ENCODE measurements around the gene RALGPS2.

The RALGPS2 gene, protein sequence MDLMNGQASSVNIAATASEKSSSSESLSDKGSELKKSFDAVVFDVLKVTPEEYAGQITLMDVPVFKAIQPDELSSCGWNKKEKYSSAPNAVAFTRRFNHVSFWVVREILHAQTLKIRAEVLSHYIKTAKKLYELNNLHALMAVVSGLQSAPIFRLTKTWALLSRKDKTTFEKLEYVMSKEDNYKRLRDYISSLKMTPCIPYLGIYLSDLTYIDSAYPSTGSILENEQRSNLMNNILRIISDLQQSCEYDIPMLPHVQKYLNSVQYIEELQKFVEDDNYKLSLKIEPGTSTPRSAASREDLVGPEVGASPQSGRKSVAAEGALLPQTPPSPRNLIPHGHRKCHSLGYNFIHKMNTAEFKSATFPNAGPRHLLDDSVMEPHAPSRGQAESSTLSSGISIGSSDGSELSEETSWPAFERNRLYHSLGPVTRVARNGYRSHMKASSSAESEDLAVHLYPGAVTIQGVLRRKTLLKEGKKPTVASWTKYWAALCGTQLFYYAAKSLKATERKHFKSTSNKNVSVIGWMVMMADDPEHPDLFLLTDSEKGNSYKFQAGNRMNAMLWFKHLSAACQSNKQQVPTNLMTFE

DNA sequence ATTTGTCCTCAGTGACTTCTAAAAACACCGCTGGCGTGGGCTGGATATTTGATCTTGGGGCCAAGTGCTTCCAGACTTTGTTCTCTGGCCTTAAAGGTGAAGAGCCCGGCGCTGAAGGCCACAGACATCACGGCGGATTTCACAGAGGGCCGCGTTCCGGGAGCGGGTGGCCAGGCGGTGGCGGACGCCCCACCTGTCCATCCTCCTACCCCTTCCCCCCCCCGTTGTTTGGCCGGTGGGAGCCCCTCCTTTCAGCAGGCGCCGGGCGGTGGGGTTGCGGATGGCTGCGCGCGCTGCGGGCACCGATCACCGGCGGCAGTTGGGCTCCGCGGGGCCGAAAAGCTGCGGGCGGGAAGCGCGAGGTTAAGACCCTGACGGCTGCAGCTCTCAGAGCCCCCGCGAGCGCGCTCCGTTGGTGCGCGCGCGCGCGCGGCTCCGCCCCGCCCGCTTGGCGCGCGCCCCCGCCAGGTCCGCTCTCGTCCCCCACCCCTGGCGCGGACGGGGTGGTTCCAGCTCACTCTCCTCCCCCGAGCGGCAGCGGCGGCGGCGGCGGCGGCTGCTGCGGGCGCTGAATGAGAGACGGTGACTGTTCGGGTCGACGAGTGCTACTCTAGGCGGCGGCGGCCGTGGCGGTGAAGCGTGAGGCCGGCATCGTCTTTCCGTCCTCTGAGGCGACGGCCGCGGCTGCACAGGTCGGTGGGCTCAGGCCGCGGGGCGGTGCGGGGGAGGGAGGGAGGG is at the start of gene RALGPS2:
Gene RALGPS2 (plus strand): TSS at position 517 of the 738 bp plus-strand sequence. CDS start 51,521 bp downstream, outside the sequence.
- DNase-seq: peak; percentile 40

DNA sequence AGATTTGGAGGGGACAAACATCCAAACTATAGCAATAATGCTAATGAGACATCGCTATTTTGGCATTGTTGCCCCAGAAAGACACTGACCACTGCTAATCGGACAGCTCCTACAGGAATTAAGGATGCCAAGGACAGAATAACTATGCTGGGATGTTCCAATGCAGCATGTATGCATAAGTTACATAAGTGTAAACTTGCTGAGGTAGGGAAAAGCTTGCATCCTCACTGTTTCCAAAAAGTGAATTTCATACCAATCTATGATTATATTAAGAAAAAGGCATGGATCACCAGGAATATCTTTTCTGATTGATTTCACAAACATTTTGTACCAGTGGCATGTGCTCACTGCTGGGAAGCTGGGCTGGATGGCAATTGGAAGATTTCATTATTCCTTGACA is 45.8 kb upstream of the RALGPS2 start:
- DNase-seq: no peak

DNA sequence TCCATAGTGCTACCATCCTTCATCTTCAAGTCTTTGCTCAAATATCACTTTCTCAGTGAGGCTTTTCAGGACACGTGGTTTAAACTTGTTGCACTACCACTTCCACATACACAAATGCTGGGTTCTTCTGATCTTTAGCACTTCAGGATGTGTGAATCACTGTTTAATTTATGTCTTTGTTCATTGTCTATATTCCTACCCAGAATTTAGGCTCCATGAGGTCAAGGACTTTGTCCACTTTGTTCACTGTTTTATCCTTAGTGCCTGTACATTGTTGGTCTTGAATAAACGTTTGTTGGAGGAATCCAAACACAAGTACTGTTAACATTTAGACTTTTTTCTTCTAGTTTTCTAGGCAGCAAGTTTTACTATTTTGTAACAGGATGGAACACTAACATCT is 42.6 kb upstream of the RALGPS2 start:
- no peak for DNase-seq

DNA sequence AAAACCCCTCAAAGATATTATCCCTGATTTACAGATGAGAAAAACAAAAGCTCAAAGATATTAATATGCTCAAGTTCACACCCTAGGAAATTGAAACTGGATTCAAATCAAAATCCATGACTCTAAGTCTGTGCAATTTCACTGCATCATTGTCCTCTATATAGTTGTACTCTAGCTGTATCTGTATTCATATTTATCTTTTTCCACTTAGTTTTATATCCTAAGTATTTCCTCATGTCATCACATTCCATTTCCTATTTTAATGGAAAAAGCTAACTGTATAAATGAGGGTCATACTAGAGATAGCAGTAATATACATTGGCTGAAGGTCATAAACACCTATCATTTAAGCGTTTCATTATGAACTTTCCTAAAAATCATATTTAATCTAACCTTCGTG is 42.2 kb upstream of the RALGPS2 start:
- DNase-seq: no peak

DNA sequence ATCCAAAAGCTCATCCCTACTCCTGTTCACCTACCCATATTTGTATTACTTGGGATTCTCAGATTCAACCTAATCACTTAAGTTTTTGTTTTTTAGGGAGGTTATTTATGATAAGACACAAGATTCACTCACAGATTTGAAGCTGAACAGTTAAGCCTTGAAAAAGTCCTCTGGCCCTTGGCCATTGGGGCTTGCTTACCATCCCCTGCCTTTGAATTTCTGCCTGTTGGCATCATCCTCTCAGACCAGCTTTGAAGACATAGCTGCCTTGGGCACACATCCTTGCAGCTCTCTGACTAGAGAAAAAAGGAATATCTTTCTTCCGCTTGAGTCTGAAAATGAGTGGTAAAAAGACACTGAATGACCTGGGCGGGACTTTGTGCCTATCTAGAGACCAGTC is 41.8 kb upstream of the RALGPS2 start:
- no peak for DNase-seq

DNA sequence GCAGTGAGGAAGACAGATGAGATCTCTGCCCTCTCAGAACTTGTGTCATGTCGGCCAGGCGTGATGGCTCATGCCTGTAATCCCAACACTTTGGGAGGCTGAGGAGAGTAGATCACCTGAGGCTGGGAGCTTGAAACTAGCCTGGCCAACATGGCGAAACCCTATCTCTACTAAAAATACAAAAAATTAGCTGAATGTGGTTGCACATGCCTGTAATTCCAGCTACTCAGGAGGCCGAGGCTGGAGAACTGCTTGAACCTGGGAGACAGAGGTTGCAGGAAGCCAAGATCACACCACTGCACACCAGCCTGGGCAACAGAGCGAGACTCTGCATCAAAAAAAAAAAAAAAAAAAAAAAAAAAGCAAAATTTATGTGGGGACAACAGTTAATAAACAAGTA is 40.9 kb upstream of the RALGPS2 start:
- no peak for DNase-seq

DNA sequence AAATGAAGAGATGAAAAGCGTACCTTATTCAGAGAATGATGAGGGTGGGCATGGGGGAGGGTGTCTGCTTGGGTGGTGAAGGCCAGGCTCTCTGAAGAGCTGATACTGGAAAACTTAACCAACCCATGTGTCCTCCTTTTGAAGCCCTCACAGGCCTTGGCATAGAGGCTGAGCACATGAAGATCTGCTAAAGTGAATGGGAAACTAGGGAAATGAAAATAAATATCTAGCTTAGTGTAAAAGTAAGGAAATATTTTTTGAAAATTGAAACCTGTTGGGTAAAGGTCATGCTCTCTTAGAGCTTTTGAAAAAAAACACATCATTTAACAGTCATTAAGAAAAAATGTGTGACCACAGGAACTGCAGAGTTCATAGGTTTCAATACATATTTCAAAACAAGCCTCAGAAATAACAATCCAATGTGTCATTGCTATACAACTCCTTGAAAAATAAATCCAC is 40.5 kb upstream of the RALGPS2 start:
- no peak for DNase-seq

DNA sequence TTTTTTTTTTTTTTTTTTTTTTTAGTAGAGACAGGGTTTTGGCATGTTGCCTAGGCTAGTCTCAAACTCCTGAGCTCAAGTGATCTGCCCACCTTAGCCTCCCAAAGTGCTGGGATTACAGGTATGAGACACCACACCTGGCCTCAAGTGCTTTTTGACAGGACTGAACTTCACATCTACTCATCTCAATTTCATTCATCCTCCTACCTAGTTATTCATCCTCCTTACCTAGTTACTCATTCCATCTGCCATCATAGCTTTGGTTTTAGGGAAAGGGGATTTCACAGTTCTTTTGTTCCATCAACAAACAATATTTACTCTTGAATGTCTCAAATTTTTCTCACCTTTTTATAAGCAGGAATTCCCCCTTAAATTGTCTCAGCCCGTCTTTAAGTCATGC is 38.6 kb upstream of the RALGPS2 start:
- no peak for DNase-seq

DNA sequence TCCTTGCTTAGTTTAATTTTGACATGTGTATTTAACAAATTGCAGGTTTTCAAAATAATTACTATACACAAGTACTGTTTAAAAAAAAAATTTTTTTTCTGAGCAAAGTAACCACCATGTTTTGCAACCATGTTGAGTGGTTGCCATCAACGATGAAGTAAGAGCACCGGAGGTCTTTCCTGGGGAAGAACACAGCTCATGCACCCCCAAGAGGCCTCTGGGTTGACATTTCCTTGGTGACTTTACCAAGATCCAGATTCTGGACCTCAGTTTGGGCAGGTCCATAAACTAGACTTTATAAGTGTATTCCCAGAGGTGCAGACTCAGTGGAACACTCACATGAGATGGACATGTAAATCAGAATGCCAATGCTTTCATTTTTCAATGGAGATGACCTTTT is 36.8 kb upstream of the RALGPS2 start:
- no peak for DNase-seq

DNA sequence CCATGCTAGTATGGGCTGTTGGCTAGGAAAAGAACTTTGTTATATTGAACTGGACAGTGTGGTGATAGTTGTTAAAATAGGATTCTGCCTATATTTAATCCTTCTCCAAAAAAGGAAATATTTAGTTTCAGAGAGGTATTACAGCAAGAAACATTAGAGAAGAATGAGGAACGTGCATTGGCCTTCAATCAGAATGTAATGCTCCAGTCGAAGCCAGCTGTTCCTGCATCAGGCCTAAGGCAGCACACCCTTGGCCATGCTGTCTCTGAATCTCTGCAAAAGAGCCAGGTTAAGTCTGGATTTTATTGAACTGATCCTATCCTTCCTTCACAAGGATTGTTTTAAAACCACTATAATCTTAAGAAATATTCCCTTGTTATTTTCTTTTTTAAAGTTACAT is 35.3 kb upstream of the RALGPS2 start:
- no peak for DNase-seq

DNA sequence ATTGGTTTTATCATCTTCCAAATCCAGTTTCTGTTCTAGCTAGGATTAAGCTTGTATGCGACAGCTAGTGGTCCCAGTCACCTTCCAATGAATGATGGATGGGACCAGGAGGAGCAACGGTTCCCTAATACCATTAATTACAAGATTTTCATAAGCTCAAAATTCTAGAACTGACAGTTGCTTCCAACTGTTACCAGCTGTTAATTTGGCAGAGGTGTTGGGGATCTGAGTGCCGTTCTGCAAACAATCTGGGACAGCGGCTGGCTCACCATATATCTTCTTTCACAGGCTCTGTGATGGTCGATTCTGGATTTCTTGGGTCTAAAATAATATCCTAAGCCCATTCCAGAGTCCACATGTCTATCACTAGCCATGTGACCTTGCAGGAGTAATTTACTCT is 34.5 kb upstream of the RALGPS2 start:
- no peak for DNase-seq

DNA sequence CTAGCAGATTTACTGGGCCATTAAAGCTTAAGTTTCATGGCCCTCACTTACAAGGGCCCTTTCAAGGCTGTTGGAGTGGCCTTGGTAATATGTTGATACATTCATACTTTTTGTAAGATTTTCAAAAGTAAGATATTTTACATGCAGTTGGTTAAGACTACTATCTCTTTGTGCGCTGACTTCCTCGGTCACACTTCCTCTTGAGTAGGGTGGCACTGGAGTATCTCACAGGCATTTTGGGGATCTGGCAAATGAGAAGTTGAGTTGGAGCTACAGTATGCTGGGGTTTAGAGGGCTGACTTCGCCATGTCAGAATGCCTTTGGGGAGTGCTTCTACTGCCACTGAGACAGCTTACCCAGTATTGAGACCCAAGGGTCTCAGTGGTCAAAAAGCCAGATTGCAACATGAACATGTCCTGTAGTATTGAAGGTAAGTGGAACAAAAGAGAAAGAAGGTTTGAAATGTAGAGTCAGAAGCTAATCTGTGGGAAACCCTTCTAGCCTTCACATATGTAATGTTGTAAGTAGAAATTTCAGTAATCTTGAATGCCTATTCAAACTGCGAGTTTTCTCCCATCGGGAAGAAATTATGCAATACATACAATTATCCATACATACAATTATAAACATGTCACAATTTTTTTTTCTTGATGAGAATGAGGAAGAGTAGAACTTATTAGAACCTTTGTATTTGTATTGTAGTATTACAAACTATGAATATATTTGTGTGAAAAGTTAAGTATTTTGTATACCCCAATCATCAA is 32.3 kb upstream of the RALGPS2 start:
- no peak for DNase-seq

DNA sequence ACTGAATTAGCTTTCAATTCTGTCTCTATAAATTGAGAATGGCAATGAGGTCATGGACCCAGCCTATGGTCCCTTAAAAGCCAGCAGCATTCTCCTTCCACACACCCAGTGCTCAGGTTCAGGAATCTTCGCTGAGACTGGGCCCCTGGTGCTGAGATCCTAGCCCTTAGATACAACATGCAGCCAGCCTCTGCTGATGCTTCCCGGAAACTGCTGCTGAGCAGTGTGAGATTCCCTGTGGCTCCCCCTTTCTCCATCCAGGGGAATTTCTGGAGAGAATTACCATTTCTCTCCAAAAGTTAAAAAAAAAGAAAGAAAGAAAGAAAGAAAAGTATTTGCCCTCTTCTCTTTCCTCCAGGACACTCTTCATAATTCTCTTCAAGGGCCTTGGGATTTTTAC is 31.7 kb upstream of the RALGPS2 start:
- DNase-seq: no peak

DNA sequence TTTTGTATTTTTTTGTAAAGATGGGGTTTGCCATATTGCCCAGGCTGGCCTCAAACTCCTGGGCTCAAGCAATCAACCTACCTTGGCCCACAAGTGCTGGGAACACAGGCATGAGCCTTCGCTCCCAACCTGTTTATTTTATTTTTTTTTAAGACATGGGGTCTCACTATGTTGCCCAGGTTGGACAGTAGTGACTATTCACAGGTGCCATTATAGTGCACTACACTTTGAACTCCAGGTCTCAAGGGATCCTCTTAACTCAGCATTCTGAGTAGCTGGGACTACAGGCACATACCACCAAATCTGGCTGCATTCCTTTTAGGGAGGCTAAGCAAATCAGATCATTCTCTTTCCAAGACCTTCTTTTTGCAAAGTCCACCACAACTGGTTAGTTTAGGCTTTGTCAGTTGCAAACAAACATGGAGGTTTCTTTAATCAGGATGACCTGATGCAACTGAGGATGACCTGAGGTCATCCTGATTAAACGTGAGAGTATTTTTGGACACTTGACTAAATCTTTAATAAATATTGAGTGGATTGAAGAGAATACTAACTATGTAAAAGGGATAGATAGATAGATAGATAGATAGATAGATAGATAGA is 30.0 kb upstream of the RALGPS2 start:
- no peak for DNase-seq

DNA sequence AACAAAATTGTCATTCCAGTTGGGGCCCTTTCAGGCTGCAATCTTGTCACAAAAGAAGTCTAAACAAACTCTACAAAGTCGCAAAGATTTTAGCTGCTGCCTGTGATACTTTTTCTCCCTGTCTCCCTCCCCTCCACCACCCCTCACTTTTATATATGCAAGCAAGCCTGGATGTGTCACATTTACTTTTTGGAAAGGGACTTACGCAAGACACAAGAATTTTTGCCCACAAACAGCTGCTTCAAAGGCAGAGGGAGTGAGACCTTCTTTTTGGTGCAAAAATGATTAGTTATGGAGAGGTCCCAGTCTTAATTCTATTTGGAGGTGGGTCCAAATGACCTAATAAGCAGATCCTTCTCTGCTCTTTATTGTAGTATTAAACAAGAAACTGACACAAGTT is 22.9 kb upstream of the RALGPS2 start:
- DNase-seq: no peak

DNA sequence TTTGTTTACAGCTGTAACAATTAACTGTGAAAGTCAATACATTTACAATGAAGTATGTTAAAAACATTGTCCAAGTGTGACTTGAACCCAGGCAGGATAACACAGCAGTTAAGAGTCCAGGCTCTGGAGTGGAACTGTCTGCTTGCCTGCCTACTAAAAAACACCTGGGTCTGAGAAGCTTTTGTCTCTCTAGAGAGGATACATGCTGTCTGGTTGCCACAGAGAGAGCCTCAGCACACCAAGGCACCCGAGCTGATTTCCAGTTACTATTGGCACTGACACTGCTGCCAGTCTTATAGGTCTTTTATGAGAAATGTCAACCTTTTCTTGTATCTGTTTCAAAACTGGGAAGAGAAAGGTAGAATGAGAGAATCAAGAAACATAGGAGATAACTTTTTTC is 20.2 kb upstream of the RALGPS2 start:
- DNase-seq: no peak

DNA sequence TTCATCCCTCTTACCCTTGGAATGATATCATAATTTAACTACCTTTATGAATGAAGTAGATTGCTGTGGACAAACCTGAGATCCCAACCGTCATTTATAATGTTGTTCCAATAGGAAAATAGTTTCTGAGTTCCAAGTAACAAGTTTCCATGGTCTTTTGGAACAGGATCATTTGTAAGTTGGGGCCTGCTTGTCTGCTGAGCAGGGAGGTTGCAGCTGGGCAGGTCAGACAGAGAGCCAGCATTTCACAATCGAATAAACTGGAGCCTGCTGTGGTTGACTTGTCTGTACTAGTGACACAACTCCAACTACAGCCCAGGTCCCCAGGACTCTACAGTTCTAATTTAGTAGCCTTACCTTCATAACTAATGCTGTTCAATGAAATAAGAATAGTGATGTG is 18.6 kb upstream of the RALGPS2 start:
- DNase-seq: no peak

DNA sequence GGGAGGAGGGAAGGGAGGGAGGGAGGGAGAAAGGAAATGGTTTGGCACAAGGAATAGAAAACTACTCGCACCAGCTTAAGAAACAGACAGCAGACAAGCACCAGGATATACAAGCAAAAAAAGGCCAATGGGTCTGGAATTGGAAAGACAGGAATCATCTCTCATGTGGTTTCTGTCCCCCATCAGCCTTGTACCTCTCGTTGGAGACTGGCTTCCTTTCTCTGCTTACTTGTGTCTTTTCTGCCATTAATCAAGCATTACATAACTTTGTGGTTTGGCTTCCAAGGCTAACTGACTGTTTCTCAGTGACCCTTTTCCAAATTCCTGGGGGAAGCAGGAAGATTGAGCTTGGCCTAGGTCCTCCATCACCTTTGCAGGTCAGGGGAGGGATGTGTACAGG is 11.8 kb upstream of the RALGPS2 start:
- no peak for DNase-seq

DNA sequence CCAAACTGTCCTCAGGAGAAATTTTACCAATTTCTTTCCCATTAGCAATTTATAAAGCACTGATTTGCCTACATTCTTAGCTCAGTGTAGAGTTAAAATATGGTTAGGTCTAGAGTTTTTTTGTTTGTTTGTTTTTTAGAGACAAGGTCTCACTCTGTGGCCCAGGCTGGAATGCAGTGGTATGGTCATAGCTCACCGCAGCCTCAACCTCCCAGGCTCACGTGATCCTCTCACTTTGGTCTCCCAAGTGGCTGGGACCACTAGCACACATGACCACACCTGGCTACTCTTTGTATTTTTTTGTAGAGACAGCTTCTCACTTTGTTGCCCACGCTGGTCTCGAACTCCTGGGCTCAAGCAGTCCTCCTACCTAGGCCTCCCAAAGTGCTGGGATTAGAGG is 10.6 kb upstream of the RALGPS2 start:
- no peak for DNase-seq

DNA sequence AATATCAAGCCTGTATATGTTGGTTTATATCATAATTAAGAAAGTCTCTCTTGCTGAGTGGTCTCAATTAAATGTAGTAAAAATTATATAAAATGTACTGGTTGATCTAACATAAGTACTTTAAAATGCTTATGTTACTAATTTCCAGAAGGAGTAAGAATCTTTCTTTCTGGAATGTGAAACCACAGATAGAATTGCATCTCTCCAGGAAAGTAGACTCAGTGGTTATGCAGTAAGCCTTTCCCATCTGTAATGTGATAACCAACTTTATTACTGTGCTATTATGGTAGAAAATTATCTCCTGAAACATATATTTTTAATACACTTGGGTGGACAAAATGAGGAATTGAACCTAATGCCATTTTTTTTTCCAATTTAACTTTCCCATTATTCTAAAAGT is 8.9 kb upstream of the RALGPS2 start:
- DNase-seq: no peak

DNA sequence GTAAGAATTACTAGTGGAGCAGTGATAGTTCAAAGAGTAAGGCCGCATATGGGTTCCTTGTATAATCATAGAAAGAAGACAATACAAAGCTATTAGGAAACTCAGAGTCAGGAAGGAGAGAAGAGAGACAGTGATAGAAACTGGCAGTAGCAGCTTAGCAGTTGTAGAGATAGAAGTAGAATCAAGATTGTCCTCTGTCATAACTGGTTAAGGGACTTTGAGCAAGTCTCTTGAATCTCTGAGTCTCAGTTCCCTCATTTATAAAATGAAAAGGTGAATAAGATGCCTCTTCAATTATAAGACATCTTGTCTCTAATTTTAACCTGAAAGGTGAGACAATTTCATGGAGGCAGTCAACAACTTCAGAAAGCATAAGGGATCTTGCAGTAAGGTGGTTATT is 6.5 kb upstream of the RALGPS2 start:
- no peak for DNase-seq

DNA sequence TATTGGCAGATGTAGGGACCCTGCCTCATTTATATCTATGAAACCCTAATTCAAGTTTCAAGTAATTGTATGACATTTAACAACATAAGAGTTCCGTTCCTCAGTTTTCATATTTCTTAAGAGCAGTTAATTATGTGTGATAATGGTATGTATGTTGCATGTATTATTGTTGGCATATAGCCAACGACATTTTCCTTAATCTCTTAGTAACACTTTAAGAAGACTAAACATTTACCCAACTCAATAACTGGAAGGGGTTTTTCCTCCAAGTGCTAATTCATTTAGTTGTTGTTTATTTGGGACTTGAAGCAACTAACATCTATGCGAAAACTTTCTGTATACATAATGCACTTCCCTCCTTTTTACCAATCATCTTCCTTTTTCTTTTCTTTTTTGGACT is 1.5 kb upstream of the RALGPS2 start:
- DNase-seq: no peak

DNA sequence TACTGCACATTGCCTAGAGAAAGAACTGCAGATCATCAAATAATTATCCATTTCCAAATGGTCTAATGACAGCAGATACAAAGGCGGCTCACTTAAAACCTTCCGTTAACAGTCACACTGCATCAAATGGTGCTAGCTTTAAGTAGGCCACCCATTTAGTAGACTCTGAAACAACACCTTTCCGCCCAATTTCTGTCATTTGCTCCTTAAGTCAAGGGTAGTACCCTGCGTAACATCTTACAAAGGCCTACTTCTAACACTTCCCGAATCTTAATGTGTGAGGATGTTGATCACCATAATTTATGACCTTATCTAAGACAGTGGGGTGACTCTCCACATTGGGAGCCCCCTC is 692 bp upstream of the RALGPS2 start:
- DNase-seq: no peak

Measured in CD4-positive, alpha-beta T cell treated with Interleukin-4 for 4 hours (primary cell).